ENCODE results near the gene SETD7.

DNA sequence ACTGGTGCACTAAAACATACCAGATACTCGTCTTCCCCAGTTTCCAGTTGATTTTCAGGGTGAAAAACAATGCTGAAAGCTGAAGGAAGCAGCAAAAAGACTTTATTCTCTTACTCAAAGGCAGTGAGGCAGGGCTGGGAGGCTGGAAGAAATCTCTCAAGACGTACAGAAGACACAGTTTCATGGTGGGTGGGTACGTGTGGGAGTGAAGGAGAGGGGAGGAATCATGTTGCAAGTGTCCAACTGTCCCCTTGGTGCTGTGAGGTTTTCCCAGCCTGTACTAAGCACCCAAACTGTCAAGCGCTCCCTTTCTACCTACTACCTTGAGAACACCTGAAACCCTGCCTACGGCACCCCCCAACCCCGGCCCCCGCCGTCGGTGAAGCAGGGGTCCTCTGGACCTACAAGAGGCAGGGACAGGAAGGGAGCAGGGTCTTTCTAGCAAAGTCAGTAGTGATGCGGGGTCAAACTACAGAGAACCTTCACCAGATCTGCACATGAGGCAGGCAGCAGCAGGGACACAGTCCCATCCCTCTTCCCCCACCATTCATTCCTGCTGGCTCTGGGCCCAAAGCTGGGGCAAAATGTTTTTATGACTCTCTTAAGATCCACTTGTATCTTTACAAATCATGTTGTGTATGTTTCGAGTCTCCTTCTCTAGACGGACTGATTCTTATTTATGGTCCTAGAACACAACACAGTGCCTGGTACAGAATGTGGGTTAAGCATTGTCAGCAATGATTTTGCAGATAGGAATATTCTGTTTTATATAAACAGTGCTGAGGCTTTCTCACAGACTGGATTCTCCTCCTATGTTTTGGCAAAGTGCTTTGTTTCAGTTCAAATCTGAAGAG lies 2.4 kb upstream of the SETD7 start:
- TF ChIP-seq, protein P1, sequence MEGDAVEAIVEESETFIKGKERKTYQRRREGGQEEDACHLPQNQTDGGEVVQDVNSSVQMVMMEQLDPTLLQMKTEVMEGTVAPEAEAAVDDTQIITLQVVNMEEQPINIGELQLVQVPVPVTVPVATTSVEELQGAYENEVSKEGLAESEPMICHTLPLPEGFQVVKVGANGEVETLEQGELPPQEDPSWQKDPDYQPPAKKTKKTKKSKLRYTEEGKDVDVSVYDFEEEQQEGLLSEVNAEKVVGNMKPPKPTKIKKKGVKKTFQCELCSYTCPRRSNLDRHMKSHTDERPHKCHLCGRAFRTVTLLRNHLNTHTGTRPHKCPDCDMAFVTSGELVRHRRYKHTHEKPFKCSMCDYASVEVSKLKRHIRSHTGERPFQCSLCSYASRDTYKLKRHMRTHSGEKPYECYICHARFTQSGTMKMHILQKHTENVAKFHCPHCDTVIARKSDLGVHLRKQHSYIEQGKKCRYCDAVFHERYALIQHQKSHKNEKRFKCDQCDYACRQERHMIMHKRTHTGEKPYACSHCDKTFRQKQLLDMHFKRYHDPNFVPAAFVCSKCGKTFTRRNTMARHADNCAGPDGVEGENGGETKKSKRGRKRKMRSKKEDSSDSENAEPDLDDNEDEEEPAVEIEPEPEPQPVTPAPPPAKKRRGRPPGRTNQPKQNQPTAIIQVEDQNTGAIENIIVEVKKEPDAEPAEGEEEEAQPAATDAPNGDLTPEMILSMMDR (IDR thresholded peaks at IDR 0.05 in 4 of 5, conservative IDR thresholded peaks at IDR 0.05 in 1 of 5): no peak
- no peak for TF ChIP-seq POLR2A (IDR thresholded peaks at IDR 0.05)

All from gastrocnemius medialis (tissue), 4 donors.